Upper lobe of left lung (tissue), 6 donors: Measurements from ENCODE around the gene WDR26. TPM values are rescaled to one million over a fixed set of nuclear protein-coding genes. Genes with fewer than 3 reads are reported as not detected.

Source experiments
- ATAC-seq, 2 donors: fragments of 200-7000 bp; cut with Tn5 transposase; one replicate each; pipeline ENCODE4 v1.9.1; 2022; ENCODE audit warnings: mild to moderate bottlenecking in 2 of 2, moderate library complexity in 2 of 2; ENCODE audit not compliant: low FRiP score in 2 of 2
- DNase-seq, 2 donors: peaks; one replicate each; pipeline ENCODE4 v3.0.0-alpha.2; 2019 to 2020
- H3K27ac ChIP-seq, 4 donors: fragments of 200-600 bp; sonication (generic); one replicate each; pipeline ENCODE4 v1.5.1; 2016 to 2019
- H3K27me3 ChIP-seq, 4 donors: fragments of 200-600 bp; sonication (generic); one replicate each; pipeline ENCODE4 v1.5.1; 2017 to 2019
- H3K36me3 ChIP-seq, 4 donors: fragments of 200-600 bp; sonication (generic); one replicate each; pipeline ENCODE4 v1.5.1; 2016 to 2019
- H3K4me1 ChIP-seq, 4 donors: fragments of 200-600 bp; sonication (generic); one replicate each; pipeline ENCODE4 v1.5.1; 2018 to 2019
- H3K4me3 ChIP-seq, 4 donors: fragments of 200-600 bp; sonication (generic); one replicate each; pipeline ENCODE4 v1.5.1; 2017 to 2019; ENCODE audit warnings: mild to moderate bottlenecking in 2 of 4, moderate library complexity in 1 of 4
- H3K9me3 ChIP-seq, 4 donors: fragments of 200-600 bp; sonication (generic); one replicate each; pipeline ENCODE4 v1.5.1; 2018 to 2019
- EP300 ChIP-seq, 4 donors: sonication (generic); formaldehyde crosslinking; IDR thresholded peaks; one replicate each; pipeline ENCODE4 v1.5.1; 2017; ENCODE audit warnings: antibody characterized with exemption in 4 of 4, control low read depth in 2 of 4
- POLR2A ChIP-seq, 4 donors: fragments of 450-650 bp; IDR thresholded peaks; one replicate each; pipeline ENCODE4 v1.5.1; 2016 to 2017; ENCODE audit warnings: antibody characterized with exemption in 4 of 4, mild to moderate bottlenecking in 2 of 4
- POLR2AphosphoS5 ChIP-seq, 2 donors: sonication (generic); formaldehyde crosslinking; IDR thresholded peaks; one replicate each; pipeline ENCODE4 v1.5.1; 2017; ENCODE audit warnings: antibody characterized with exemption in 2 of 2
- WGBS, 2 donors: methylation state at CpG; one replicate each; pipeline ENCODE4 v1.1.5; 2017 to 2018; 5-methylcytosine and 5-hydroxymethylcytosine counted together
- total RNA-seq, 6 donors: library from RNA; depleted of rRNA in 4 of 6; stranded (reverse); fragments of >200 nt in 4 of 6; gene quantifications; one replicate each; pipeline versions ENCODE4 v1.1.0 to v1.2.1, GENCODE V29; 2016 to 2021
- TF ChIP-seq, protein P1 (sequence below), 6 experiments: fragments of 450-650 bp in 4 of 6; fragments of 200-600 bp in 2 of 6; sonication (generic) in 2 of 6; IDR thresholded peaks; one replicate each; pipeline ENCODE4 v1.5.1; 2016 to 2019; ENCODE audit warnings: antibody characterized with exemption in 6 of 6
- donor health status: DM: no; HTN: no; CAD: no; lungs with moderate emphysema.
- donor health status: DM: no; HTN: yes; CAD: no; lungs with severe emphysema.

WDR26 gene
- total RNA-seq, 6 donors from 2014 or later, result 75.8 to 145 (median 91.2) TPM

DNA sequence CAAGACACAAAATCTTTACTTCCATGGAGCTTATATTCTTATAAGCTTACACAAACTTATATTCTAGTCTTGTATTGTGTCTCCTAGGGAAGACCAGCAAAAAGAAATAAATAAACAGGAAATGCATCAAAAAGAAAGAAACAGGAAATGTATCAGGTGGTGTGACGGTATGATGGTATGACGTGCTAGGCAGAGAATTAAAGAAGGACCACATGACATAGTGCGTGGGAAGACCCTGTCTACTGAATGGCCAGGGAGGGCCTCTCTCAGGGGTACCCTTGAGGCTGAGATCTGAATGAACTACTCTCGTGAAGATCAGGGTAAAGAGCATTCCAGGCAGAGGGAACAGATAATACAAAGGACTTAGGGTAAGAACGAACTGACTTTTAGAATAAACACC is 15.6 kb upstream of the WDR26 start:
- H3K27me3 ChIP-seq, result no peaks in the 10 kb centered on the region
- H3K4me1 ChIP-seq, result peaks cover 0 to 13% (median 8%) of the 10 kb centered on the region in 4 donors
- H3K27ac ChIP-seq, result no peak overlapping the region
- TF ChIP-seq, protein P1, sequence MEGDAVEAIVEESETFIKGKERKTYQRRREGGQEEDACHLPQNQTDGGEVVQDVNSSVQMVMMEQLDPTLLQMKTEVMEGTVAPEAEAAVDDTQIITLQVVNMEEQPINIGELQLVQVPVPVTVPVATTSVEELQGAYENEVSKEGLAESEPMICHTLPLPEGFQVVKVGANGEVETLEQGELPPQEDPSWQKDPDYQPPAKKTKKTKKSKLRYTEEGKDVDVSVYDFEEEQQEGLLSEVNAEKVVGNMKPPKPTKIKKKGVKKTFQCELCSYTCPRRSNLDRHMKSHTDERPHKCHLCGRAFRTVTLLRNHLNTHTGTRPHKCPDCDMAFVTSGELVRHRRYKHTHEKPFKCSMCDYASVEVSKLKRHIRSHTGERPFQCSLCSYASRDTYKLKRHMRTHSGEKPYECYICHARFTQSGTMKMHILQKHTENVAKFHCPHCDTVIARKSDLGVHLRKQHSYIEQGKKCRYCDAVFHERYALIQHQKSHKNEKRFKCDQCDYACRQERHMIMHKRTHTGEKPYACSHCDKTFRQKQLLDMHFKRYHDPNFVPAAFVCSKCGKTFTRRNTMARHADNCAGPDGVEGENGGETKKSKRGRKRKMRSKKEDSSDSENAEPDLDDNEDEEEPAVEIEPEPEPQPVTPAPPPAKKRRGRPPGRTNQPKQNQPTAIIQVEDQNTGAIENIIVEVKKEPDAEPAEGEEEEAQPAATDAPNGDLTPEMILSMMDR (IDR thresholded peaks at IDR 0.05), result no peak
- H3K9me3 ChIP-seq, result no peaks in the 10 kb centered on the region
- no peaks in the 10 kb centered on the region for H3K36me3 ChIP-seq
- no peak for DNase-seq
- WGBS, 2 donors, result 62 to 74% methylated on average over 5 of the region's 5 CpGs
- no peak overlapping the region for H3K4me3 ChIP-seq
- no peak for ATAC-seq

DNA sequence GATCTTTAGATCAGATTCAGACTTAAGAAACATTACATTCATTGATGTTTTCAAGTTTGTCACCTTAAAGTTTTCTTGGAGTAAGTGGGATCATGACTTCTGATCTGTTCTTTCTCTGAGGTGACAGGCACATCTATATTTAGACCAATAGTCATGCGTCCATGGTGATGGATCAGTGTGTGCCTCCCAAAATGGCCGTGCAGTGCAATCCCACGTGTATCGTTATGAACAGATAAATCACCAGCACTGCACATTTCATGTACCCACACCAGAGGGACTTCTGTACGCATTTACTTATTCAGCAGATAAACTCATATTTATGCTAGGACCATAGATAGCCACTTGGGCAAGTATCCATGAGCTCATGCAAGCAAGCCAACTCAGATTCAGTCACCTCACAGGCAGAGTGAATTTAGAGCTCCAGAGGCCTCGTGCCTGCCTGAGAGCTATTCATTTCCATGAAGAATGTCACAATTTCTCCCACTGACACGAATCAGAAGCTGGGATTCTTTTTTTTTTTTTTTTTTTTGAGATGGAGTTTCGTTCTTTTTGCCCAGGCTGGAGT is 13.9 kb upstream of the WDR26 start:
- Histone ChIP-seq H3K9me3 (no peaks in the 10 kb centered on the region), H3K36me3 (no peaks in the 10 kb centered on the region), H3K27ac (no peak overlapping the region), H3K4me1 (peaks cover 0 to 10% (median 6%) of the 10 kb centered on the region in 4 donors), H3K4me3 (no peak overlapping the region), H3K27me3 (no peaks in the 10 kb centered on the region)
- no peak for TF ChIP-seq EP300 (IDR thresholded peaks at IDR 0.05)
- TF ChIP-seq, protein P1 (IDR thresholded peaks at IDR 0.05), result no peak
- no peak for TF ChIP-seq POLR2A (IDR thresholded peaks at IDR 0.05)
- no peak for TF ChIP-seq POLR2AphosphoS5 (IDR thresholded peaks at IDR 0.05)
- 91 to 94% methylated on average over 8 of the region's 8 CpGs for WGBS, 2 donors
- DNase-seq (no peak), ATAC-seq (no peak)

DNA sequence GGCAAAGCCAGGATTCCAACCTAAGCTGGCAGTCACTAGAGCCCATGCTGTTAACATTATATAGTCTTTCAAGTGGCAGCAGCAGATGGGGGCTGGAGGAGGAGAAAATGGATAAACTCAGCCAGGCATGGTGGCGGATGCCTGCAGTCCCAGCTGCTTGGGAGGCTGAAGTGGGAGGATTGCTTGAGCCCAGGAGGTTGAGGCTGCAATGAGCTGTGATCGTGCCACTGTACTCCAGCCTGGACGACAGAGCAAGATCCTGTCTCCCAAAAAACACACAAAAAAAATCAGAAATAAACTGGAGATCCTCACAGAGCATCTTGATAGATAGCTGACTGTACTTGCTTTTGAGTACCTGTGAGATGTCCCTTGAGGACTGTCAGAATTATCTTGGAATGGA is 13.4 kb upstream of the WDR26 start:
- peaks cover 0 to 10% (median 6%) of the 10 kb centered on the region in 4 donors for H3K4me1 ChIP-seq
- H3K36me3 ChIP-seq, result peaks cover 0 to under 1% (median 0%) of the 10 kb centered on the region in 4 donors
- WGBS, 2 donors, result 97 to 98% methylated on average over 3 of the region's 3 CpGs
- TF ChIP-seq EP300 (IDR thresholded peaks at IDR 0.05), result no peak
- TF ChIP-seq, protein P1 (IDR thresholded peaks at IDR 0.05), result no peak
- no peak for TF ChIP-seq POLR2A (IDR thresholded peaks at IDR 0.05)
- no peak overlapping the region for H3K27ac ChIP-seq
- H3K9me3 ChIP-seq, result no peaks in the 10 kb centered on the region
- ATAC-seq, result no peak
- H3K27me3 ChIP-seq, result no peaks in the 10 kb centered on the region
- H3K4me3 ChIP-seq, result no peak overlapping the region
- DNase-seq, result no peak

DNA sequence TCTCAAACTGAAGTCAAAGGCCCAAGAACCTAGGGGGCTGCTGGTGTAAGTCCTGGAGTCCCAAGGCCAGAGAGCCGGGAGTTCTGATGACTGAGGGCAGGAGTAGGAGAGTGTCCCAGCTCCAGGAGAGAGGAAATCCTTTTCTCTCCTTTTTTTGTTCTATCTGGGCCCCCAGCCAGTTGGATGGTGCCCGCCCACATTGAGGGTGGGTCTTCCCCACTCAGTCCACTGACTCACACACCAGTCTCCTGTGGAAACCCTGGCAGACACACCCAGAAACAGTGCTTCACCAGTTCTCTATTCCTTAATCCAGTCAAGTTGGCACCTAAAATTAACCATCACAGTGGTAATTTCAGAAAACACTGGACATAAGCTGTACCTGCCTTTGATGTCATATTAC is 12.7 kb upstream of the WDR26 start:
- ATAC-seq, result peak; percentile 62 to 96

More for the DNA sequence above, 12.7 kb upstream of the WDR26 start:
- Histone ChIP-seq H3K9me3 (no peaks in the 10 kb centered on the region), H3K27ac (no peak overlapping the region), H3K4me1 (peaks cover 0 to 10% (median 6%) of the 10 kb centered on the region in 4 donors), H3K4me3 (no peak overlapping the region), H3K27me3 (no peaks in the 10 kb centered on the region), H3K36me3 (peaks cover 0 to 5% (median 0%) of the 10 kb centered on the region in 4 donors)
- 70 to 78% methylated on average over 2 of the region's 2 CpGs for WGBS, 2 donors
- TF ChIP-seq EP300 (IDR thresholded peaks at IDR 0.05) (no peak), POLR2A (IDR thresholded peaks at IDR 0.05) (no peak), POLR2AphosphoS5 (IDR thresholded peaks at IDR 0.05) (no peak)
- TF ChIP-seq, protein P1 (IDR thresholded peaks at IDR 0.05), result no peak
- DNase-seq, result no peak
